HEK293 (cell line): ENCODE results near the gene A1CF.

ENCODE experiments used
- CTCF ChIP-seq: fragments of 450-650 bp; formaldehyde crosslinking; IDR thresholded peaks from 2 replicates; pipeline ENCODE4 v1.5.1; 2016; ENCODE audit warnings: missing biosample characterization, missing genetic modification characterization
- HOXA7 ChIP-seq: sonication (generic); formaldehyde crosslinking; IDR thresholded peaks from 2 replicates; pipeline ENCODE4 v1.8.1; 2022; ENCODE audit warnings: missing genetic modification reagents, borderline replicate concordance
- MYNN ChIP-seq: fragments of 450-650 bp; formaldehyde crosslinking; IDR thresholded peaks from 2 replicates; pipeline ENCODE4 v1.5.1; 2016; ENCODE audit warnings: missing biosample characterization, missing genetic modification characterization, borderline replicate concordance
- RBAK ChIP-seq: fragments of 450-650 bp; formaldehyde crosslinking; IDR thresholded peaks from 2 replicates; pipeline ENCODE4 v1.5.1; 2016; ENCODE audit warnings: missing biosample characterization, missing genetic modification characterization
- REST ChIP-seq: fragments of 450-650 bp; formaldehyde crosslinking; IDR thresholded peaks from 2 replicates; pipeline ENCODE4 v1.5.1; 2016; ENCODE audit warnings: missing biosample characterization, missing genetic modification characterization
- TCF7L2 ChIP-seq: IDR thresholded peaks from 2 replicates; pipeline ENCODE4 v1.6.1; 2011; ENCODE audit warnings: low read depth, mild to moderate bottlenecking, inconsistent platforms, low read length, moderate library complexity, borderline replicate concordance
- ZFP69B ChIP-seq: fragments of 450-650 bp; formaldehyde crosslinking; IDR thresholded peaks from 2 replicates; pipeline ENCODE4 v1.5.1; 2016; ENCODE audit warnings: missing biosample characterization, missing genetic modification characterization
- ZNF302 ChIP-seq: fragments of 450-650 bp; formaldehyde crosslinking; IDR thresholded peaks from 2 replicates; pipeline ENCODE4 v1.5.1; 2016; ENCODE audit warnings: missing biosample characterization, missing genetic modification characterization, low read depth
- ZNF335 ChIP-seq: fragments of 450-650 bp; formaldehyde crosslinking; conservative IDR thresholded peaks from 2 replicates; pipeline ENCODE4 v1.5.1; 2016; ENCODE audit warnings: missing biosample characterization, missing genetic modification characterization
- ZNF366 ChIP-seq: fragments of 450-650 bp; formaldehyde crosslinking; conservative IDR thresholded peaks from 2 replicates; pipeline ENCODE4 v1.5.1; 2016; ENCODE audit warnings: missing biosample characterization, missing genetic modification characterization
- ZNF404 ChIP-seq: fragments of 450-650 bp; formaldehyde crosslinking; IDR thresholded peaks from 2 replicates; pipeline ENCODE4 v1.5.1; 2017; ENCODE audit warnings: missing biosample characterization, missing genetic modification characterization
- ZNF416 ChIP-seq: fragments of 450-650 bp; formaldehyde crosslinking; IDR thresholded peaks from 2 replicates; pipeline ENCODE4 v1.5.1; 2016; ENCODE audit warnings: missing biosample characterization, missing genetic modification characterization
- ZNF48 ChIP-seq: fragments of 450-650 bp; formaldehyde crosslinking; IDR thresholded peaks from 2 replicates; pipeline ENCODE4 v1.5.1; 2016; ENCODE audit warnings: missing biosample characterization, missing genetic modification characterization
- TF ChIP-seq, protein P1 (sequence below): fragments of 450-650 bp; formaldehyde crosslinking; IDR thresholded peaks from 2 replicates; pipeline ENCODE4 v1.5.1; 2016; ENCODE audit warnings: missing biosample characterization, missing genetic modification characterization

GRCh38 chr10:50807851-50808776 is 77.3 kb downstream of the A1CF start:
- no peak for TF ChIP-seq CTCF (tag by site-specific recombination)
- TF ChIP-seq REST: no peak
- no peak for TF ChIP-seq TCF7L2
- no peak for TF ChIP-seq MYNN (tag by site-specific recombination)
- no peak for TF ChIP-seq ZFP69B (tag by site-specific recombination)
- no peak for TF ChIP-seq ZNF404 (tag by site-specific recombination)
- TF ChIP-seq ZNF416 (tag by site-specific recombination): no peak
- TF ChIP-seq, protein P1, sequence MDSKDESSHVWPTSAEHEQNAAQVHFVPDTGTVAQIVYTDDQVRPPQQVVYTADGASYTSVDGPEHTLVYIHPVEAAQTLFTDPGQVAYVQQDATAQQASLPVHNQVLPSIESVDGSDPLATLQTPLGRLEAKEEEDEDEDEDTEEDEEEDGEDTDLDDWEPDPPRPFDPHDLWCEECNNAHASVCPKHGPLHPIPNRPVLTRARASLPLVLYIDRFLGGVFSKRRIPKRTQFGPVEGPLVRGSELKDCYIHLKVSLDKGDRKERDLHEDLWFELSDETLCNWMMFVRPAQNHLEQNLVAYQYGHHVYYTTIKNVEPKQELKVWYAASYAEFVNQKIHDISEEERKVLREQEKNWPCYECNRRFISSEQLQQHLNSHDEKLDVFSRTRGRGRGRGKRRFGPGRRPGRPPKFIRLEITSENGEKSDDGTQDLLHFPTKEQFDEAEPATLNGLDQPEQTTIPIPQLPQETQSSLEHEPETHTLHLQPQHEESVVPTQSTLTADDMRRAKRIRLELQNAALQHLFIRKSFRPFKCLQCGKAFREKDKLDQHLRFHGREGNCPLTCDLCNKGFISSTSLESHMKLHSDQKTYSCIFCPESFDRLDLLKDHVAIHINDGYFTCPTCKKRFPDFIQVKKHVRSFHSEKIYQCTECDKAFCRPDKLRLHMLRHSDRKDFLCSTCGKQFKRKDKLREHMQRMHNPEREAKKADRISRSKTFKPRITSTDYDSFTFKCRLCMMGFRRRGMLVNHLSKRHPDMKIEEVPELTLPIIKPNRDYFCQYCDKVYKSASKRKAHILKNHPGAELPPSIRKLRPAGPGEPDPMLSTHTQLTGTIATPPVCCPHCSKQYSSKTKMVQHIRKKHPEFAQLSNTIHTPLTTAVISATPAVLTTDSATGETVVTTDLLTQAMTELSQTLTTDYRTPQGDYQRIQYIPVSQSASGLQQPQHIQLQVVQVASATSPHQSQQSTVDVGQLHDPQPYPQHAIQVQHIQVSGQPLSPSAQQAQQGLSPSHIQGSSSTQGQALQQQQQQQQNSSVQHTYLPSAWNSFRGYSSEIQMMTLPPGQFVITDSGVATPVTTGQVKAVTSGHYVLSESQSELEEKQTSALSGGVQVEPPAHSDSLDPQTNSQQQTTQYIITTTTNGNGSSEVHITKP: no peak
- no peak for TF ChIP-seq HOXA7
- no peak for TF ChIP-seq ZNF302 (tag by site-specific recombination)
- no peak for TF ChIP-seq ZNF335 (tag by site-specific recombination)
- no peak for TF ChIP-seq RBAK
- TF ChIP-seq ZNF48 (tag by site-specific recombination): no peak
- TF ChIP-seq ZNF366: no peak
